HG02571 (cell line): ENCODE data around the gene SHC1.
A peak's percentile ranks its signal among the peaks of the same experiment; 100 is the strongest.

Experiments
- ATAC-seq: cut with Tn5 transposase; IDR thresholded peaks from one replicate; pipeline ENCODE4 v1.9.1; 2021; ENCODE audit warnings: mild to moderate bottlenecking, moderate library complexity; ENCODE audit not compliant: unreplicated experiment

Gene SHC1, protein sequence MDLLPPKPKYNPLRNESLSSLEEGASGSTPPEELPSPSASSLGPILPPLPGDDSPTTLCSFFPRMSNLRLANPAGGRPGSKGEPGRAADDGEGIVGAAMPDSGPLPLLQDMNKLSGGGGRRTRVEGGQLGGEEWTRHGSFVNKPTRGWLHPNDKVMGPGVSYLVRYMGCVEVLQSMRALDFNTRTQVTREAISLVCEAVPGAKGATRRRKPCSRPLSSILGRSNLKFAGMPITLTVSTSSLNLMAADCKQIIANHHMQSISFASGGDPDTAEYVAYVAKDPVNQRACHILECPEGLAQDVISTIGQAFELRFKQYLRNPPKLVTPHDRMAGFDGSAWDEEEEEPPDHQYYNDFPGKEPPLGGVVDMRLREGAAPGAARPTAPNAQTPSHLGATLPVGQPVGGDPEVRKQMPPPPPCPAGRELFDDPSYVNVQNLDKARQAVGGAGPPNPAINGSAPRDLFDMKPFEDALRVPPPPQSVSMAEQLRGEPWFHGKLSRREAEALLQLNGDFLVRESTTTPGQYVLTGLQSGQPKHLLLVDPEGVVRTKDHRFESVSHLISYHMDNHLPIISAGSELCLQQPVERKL

DNA sequence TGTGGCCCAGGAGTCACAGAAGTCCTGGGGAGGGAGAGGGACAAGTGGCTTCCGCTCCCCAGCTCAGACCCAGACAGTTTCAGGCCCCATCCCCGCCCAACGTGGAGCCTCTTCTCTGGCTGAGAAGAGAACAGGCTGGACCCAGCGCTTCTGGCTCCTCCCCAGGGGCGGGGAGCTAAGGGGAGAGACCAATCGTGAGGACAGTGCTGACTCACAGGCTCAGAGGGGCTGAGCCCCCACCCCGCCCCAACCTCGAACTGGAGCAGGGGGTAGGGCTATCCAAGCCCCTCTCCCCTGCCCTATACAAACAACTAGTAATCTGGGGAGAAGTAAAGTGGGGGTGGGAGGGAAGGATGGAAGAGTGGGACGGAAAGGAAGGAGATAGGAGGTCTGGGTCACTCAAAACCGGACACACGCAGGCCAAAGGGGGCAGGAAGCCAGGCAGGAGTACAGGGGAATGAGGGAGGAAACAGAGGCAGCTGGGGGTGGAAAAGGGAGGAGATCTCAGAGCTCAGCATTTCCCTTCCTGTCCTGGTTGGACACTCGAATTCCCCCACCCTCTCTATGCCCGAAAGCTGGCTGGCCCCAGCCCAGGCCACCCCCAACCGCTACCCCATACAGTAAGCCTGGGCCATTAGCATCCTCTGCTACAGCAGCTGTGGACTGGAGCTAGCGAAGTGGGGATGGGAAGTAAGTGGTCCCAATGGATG is at the start of gene SHC1:
TSS of gene SHC1 (minus strand) at position 117 of the 710 bp plus-strand sequence. CDS start 221 bp downstream, outside the sequence.
- no peak for ATAC-seq

DNA sequence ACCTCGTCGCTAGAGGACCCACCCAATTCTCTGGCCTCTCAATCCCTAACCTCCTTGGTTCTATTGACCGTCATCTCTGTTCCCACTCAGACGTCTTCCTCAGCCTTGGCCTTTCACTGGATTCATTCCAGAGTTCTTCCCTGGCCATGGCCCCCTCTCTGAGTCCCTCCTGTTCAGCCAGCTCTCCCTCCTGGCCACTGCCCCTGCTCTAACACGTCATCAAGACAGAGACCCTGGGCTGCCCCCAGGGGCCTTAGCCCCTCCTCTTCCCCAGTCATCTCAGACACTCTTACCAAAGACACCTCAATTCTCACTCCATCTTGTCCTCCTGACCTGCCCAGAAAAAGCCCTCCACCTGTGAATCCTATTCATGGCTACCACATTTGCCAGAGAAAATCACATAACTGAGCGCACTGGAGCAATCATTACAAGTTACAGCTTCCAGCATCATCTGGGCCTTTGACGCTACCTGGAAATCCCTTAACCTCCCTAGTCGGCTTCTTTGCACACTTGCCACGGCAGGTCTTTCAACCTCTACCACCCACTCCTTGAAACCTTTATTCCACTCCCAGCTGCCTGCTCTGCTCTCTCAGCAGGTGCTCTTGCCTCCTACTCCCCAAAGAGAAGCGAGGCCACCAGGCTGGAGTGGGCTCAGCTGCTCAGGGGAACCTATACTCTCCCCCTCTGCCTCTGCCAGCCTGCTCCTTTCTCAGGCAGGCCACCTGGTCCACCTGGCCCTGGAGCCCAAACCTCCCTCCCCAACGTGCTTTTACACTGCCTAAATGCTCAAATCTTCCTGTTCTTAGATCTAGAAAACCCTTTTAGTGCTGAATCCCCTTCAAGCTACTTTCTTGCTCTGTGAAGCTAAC is 49.1 kb upstream of the SHC1 start:
- ATAC-seq: no peak

DNA sequence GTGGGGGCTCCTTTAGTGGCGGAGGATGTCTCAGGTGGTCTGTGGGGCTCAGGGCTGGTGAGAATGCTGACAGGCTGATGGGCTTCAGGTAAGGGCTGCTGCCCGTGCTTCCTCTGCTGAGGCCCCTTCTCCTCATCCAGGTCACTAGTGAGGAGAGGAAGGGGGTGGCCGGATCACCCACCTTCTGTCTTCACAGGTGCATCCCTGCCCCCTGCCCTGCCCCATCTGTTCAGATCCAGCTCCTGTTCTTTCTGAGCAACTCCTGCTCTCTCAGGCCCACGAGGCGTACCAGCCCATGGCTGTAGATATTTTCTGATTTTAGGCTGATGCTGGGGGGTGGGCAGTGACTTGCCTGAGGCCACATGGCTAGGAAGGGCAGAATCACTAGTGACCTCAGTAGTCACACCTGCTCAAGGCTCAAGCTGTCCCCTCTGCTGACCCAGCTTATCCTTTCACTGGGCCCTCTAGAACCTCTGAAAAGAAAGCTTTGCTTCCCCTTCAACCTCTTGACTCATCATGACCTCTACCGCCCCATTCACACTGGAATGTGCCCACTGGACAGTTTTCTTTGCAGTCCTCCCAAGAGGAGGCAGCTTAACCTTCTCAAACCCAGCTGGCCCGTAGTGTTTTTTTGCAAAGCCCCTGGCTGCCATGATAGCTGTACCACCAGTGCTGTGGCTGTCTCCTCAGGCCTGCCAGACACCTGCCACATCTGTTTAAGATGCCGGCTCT is 48.2 kb upstream of the SHC1 start:
- no peak for ATAC-seq

DNA sequence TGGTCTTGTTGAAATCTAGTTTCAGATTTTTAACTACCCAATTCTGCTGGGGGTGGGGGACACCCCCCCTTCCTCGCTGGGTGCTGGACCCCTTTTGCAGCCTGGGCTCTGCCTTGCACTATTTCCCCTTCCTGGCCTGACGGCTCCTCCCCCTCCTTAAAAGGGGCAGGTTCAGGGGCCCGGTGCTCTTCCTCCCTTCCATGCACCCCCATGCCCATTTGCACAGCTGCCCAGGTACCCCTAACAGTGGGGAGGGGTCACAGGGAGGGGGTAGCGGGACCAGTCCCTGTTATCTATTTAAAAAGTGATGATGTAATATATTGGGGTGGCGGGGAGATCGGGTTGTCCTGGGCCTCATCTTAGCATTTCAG is 47.4 kb upstream of the SHC1 start:
- ATAC-seq: peak; percentile 18

DNA sequence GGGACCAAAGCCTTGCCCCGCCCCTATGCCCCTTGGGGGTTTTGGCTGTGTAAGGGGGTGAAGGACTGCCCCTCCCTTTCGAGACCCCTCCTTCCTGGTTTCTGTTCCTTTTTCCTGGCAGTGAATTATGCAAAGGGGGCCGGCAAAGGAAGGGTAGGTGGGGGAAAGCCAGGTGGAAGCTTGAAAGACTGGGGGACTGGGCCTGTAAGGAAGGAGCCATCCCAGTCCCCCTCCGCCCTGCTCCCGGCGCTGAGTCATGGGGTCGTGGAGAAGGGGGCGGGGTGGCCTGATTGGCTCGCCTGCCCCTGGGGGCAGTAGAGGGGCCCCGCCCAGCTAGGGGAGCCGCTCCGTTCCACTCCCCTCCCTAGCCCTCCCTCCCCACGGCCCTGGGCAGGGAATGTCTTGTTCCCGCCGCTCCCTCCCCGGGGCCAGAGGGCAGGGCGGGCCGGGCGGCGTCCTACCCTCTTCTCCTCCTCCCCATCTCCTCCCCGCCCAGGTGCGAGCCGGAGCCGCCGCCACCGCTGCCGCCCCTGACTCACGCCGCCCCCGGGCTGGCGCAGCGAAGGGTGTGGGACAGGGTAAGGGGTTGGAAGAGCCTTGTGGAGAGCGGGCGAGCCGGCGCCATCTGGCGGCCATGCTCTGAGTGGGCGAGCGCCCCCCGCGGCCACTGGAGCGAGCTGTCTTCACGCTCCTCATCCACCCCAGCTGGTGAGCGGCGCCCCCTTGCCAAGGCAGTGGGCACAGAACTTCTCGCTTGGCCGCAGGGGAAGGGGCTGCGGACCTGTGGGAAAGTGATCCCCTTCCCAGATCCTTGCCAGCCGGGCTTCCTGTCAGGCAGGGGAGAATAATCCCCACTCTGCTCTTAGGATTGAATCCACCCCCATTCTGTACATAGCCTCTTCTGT is 46.7 kb upstream of the SHC1 start:
- ATAC-seq: peak; percentile 57

DNA sequence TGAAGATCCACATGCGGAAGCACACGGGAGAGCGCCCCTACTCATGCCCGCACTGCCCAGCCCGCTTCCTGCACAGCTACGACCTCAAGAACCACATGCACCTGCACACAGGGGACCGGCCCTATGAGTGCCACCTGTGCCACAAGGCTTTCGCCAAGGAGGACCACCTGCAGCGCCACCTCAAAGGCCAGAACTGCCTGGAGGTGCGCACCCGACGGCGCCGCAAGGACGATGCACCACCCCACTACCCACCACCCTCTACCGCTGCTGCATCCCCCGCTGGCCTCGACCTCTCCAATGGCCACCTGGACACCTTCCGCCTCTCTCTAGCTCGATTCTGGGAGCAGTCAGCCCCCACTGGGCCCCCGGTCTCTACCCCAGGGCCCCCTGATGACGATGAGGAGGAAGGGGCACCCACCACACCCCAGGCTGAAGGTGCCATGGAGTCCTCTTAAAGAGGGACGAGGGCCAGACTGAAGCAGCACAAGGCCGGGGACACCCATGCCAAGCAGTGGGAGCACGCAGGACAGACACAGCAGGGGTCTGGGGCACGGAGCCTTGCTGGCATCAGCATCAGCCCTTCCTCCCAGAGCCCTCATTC is 45.8 kb upstream of the SHC1 start:
- ATAC-seq: no peak

DNA sequence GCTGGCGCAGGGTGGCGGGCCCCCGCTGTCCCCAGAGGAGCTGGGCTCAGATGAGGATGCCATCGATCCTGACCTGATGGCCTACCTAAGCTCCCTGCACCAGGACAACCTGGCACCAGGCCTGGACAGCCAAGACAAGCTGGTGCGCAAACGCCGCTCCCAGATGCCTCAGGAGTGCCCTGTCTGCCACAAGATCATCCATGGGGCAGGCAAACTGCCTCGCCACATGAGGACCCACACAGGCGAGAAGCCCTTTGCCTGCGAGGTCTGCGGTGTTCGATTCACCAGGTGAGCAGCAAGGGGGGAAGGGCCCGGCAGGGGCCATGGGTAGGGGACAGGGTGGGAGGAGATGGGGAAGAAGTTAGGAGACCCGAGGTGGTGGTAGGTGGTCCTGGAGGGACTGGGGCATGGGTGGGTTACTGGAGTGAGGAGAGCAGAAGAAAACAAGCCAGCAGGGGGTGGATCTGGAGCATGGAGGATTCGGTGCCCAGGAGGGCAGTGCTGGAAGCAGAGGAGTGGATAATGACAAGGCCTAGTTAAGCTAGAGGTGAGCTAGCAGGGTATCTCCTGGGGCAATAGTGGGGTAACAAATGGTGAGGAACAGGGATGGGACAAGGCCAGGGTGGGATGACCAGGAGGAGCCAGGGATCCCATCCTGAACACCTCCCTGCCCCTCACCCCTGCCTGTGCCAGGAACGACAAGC is 45.1 kb upstream of the SHC1 start:
- no peak for ATAC-seq

DNA sequence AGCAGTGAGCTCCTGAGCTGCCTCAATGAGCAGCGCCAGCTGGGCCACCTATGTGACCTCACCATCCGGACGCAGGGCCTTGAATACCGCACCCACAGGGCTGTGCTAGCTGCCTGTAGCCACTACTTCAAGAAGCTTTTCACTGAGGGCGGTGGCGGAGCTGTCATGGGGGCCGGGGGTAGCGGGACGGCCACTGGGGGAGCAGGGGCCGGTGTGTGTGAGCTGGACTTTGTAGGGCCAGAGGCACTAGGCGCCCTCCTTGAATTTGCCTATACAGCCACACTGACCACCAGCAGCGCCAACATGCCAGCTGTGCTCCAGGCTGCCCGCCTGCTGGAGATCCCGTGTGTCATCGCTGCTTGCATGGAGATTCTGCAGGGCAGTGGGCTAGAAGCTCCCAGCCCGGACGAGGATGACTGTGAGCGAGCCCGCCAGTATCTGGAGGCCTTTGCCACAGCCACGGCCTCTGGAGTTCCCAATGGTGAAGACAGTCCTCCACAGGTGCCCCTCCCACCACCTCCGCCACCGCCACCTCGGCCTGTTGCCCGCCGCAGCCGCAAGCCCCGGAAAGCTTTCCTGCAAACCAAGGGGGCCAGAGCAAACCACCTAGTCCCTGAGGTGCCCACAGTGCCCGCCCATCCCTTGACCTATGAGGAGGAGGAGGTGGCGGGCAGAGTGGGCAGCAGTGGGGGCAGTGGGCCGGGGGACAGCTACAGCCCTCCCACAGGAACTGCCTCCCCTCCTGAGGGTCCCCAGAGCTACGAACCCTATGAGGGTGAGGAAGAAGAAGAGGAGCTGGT is 44.4 kb upstream of the SHC1 start:
- ATAC-seq: no peak

DNA sequence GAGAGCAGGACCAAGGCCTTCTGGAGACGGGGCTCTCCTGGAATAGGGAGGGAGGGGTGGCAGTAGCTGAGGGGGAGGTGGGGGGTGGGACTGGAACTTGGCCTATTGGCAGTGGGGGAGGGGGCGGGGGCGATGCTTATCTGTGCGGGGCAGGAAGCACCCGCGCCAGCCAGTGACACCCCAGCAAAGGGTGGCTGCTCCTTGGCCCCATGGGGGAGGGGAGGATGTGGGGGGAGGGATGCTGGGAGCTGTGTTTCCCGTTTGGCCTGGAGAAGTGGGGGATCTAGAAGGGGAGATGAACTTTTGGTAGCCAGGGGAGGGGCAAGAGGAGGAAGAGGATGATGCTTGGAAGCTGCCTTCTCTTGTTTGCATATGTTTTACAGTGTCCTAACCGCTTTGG is 43.1 kb upstream of the SHC1 start:
- ATAC-seq: no peak

DNA sequence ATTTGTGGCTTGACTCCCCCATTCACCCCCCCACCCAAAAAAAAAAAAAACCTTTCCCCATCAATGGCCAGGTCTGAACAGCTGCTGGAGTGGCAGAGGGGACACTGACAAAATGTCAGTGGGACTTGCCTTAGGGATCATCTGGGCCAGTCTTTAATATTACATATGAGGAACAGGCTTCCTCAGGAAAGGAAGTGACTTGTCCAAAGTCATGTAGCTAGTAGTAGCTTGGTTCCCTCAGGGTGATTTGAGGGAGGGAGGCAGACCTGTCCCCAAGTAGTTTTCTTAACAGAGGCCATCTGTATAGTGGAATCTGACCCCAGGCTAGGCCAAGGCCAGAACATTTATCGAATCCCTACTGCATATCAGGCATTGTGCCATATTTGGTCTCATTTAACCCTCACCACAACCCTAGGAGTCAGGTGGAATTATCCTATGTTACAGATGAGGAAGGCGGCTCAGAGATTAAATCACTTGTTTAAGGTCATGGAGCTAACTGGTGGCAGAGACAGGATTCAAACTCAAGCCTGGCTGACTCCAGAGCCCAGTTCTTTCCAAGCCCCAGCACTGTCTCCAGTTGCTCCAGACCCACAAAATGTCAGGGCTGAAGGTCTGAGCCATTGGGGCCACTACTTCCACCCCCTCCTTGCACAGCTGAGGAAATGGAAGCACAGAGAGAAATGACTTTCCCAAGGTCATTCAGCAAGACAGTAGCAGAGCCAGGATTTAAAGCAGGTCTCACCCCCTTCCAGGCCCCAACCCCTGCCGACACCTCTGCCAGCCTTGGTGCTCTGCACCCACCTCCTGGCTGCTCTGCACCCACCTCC is 42.4 kb upstream of the SHC1 start:
- ATAC-seq: no peak

DNA sequence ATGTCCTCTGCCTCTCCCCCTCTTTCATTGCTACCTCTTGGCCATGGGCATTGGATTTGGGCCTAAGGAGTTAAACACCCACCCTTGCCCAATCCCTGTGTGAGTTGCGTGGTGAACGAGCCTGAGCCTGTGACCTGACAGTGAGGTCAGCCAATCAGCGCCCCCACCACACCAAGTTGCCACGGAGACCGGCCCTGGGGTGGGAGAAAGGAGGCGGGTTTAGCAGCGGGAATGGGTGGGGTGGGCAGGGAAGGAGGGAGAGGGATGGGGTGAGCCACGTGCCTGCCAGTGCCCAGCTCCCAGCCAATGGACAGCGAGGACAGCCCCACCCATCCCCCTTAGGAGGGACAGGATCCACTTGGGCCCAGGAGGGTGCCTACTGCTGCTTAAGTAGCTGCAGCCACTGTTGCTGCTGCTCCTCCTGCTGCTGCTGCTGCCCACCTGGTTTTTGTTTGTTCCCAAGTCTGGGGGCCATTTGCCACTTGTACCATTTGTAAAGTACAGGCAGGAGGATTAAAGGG is 41.5 kb upstream of the SHC1 start:
- no peak for ATAC-seq

DNA sequence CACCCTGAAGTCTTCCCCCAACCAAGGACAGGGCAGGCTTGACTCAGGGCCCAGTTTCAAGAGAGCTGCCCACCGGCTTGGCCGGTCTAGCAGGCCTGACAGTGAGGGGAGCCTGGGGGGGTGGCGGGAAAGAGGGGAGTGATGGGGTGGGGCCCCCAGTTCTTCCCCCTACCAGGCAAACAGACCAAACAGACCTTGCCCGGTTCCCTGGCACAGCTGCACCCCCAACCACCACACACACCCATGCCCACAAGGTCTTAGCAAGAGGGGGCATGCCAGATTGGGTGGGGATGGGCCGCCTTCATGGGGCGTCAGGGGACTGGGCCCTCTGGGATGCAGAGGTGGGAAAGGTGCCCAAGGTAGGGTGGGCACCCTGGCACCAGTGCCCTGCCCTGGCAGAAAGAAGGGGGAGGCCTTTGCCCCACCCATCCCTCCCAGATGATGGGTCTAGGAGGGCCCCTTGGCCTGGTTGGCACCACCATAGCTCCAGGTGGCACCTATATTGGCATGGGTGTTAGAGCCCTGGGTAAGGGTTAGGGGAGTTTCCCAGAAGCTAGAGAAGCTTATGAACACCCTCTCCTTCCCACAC is 41.0 kb upstream of the SHC1 start:
- ATAC-seq: no peak

DNA sequence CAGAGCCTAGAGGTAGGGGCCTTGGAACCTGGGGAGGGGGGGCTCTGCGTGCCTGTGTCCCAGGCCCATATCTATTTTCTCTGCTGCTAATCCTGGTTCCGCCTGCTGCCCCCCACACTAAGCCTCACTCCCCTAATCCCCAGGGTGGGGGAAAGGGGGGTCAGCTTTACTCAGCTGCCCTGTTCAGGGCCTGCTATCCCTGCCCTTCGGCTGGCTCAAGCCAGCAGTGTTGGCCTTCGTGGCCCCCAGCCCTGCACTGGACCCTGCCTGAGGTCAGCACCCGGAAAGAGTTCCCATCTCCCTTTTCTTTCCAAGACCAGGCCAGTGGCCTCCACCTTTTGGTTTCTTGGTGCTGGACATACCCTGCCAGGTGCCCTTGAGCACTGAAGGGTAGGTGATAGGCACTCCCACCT is 40.5 kb upstream of the SHC1 start:
- ATAC-seq: no peak

DNA sequence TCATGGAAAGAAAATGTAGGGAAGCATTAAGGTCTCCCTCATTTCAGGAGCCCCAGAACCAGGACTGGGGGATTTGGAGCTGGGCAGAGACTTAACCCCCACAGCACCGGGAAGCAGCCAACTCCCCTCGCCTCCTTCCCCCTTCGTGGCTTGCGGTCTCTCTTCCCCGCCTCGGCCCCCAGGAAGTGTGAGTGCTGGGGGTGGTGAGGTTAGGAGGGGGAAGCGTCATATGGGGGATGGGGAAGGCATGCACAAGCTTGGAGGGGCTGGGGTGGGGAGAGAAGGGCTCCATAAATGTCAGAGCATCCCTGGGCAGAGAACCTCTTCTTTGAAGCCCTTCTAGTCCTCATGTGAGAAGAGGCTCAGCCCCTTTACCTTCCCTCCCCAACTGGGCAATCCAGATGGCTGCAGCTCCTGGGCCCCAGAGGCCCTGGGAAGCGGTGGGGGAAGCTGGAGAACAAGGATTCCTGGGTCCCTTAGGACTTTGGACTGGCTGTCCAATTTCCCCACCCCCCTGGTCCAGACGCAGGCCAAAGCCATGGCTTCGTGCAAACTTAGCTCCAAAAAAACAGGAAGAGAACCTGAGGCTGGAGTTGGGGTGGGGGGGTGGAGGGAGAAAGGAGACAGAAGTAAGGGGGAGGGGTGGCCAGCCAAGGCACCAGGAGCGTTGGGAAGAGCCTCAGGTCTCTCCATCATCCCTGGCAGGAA is 39.8 kb upstream of the SHC1 start:
- no peak for ATAC-seq

DNA sequence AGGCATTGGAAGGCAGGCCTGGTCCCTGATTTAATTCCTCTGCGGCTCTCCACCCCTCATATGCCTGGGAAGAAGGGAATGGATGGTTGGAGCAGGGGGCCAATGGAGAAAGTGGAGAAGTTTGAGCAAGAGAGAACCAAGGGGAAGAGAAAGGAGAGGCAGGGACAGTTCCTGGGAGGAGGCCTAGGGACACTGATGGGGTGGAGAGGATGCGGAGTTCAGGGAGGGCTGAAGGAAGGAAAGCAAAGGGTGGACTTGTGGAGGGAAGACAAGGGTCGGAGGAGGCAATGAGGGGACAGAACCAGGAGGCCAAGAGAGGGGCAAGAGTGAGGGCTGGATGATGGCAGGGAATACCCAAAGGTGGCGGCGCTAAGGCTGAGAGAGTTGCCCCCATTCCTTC is 39.2 kb upstream of the SHC1 start:
- no peak for ATAC-seq
